Activated CD8-positive, alpha-beta memory T cell treated with anti-CD3 and anti-CD28 coated beads for 1 hour (primary cell): ENCODE measurements around the gene TCIRG1.

Experiments used
- DNase-seq, 2 donors: peaks; one replicate each; pipeline ENCODE4 v3.0.0-alpha.2; 2020; ENCODE audit warnings: low read depth in 1 of 2; ENCODE audit errors: extremely low read depth in 1 of 2

TCIRG1 gene

GRCh38 chr11:68016904-68017817, 21.7 kb upstream of the TCIRG1 start:
- no peak for DNase-seq

- no peak for DNase-seq
Measured at GRCh38 chr11:68017980-68018729, 20.7 kb upstream of the TCIRG1 start.

GRCh38 chr11:68018730-68019190, 20.1 kb upstream of the TCIRG1 start:
- DNase-seq = no peak

- no peak for DNase-seq
Measured at GRCh38 chr11:68019486-68019885, 19.3 kb upstream of the TCIRG1 start.

- DNase-seq = no peak
Measured at GRCh38 chr11:68020575-68020974, 18.2 kb upstream of the TCIRG1 start.

- no peak for DNase-seq
Measured at GRCh38 chr11:68021167-68021787, 17.5 kb upstream of the TCIRG1 start.

GRCh38 chr11:68022531-68022930, 16.3 kb upstream of the TCIRG1 start:
- no peak for DNase-seq

- no peak for DNase-seq
Measured at GRCh38 chr11:68024508-68024907, 14.3 kb upstream of the TCIRG1 start.

GRCh38 chr11:68025047-68025446, 13.8 kb upstream of the TCIRG1 start:
- no peak for DNase-seq

- DNase-seq = no peak
Measured at GRCh38 chr11:68026391-68027105, 12.3 kb upstream of the TCIRG1 start.

- no peak for DNase-seq
Measured at GRCh38 chr11:68027667-68028066, 11.2 kb upstream of the TCIRG1 start.

- DNase-seq = no peak
Measured at GRCh38 chr11:68028802-68029545, 9.9 kb upstream of the TCIRG1 start.

GRCh38 chr11:68030318-68031143, 8.3 kb upstream of the TCIRG1 start, which contains the start of gene NDUFS8:
Gene NDUFS8 (plus strand): TSS chr11:68030681. CDS start chr11:68032152, 1,471 bp downstream.
- peak; percentile 82 to 94 for DNase-seq

- DNase-seq = no peak
Measured at GRCh38 chr11:68031144-68031464, 7.7 kb upstream of the TCIRG1 start.

GRCh38 chr11:68032003-68032402, 6.8 kb upstream of the TCIRG1 start:
- DNase-seq = no peak

- no peak for DNase-seq
Measured at GRCh38 chr11:68032997-68033707, 5.7 kb upstream of the TCIRG1 start.

- no peak for DNase-seq
Measured at GRCh38 chr11:68033708-68034045, 5.1 kb upstream of the TCIRG1 start.

- no peak for DNase-seq
Measured at GRCh38 chr11:68035266-68035876, 3.5 kb upstream of the TCIRG1 start.
